Epidermal melanocyte (primary cell): ENCODE measurements around the gene CCND1.

Experiments used
- DNase-seq: peaks from one replicate; pipeline ENCODE4 v3.0.0; 2011; ENCODE audit warnings: low spot score; ENCODE audit not compliant: insufficient read length

The CCND1 gene

GRCh38 chr11:69664901-69665300, 23.9 kb downstream of the CCND1 start:
- no peak for DNase-seq

- no peak for DNase-seq
Observed at GRCh38 chr11:69665669-69666068, 24.7 kb downstream of the CCND1 start.

- DNase-seq, result no peak
Observed at GRCh38 chr11:69666261-69666660, 25.3 kb downstream of the CCND1 start.

- DNase-seq, result no peak
Observed at GRCh38 chr11:69666752-69667536, 26.0 kb downstream of the CCND1 start.

GRCh38 chr11:69667619-69668604, 27.0 kb downstream of the CCND1 start:
- DNase-seq, result peak; percentile 11

GRCh38 chr11:69669486-69669885, 28.5 kb downstream of the CCND1 start:
- DNase-seq, result no peak

GRCh38 chr11:69670158-69670845, 29.3 kb downstream of the CCND1 start:
- peak; percentile 95 for DNase-seq

GRCh38 chr11:69671734-69672465, 30.9 kb downstream of the CCND1 start:
- DNase-seq, result no peak

GRCh38 chr11:69674267-69674885, 33.4 kb downstream of the CCND1 start:
- peak; percentile 17 for DNase-seq

- DNase-seq, result peak; percentile 93
Observed at GRCh38 chr11:69674886-69675714, 34.1 kb downstream of the CCND1 start, which contains the start of gene LTO1. Gene LTO1 (minus strand): TSS chr11:69675353. CDS start chr11:69675239, 114 bp downstream.

GRCh38 chr11:69677749-69678148, 36.8 kb downstream of the CCND1 start:
- no peak for DNase-seq

GRCh38 chr11:69680688-69681087, 39.7 kb downstream of the CCND1 start:
- no peak for DNase-seq

- no peak for DNase-seq
Observed at GRCh38 chr11:69682221-69682620, 41.3 kb downstream of the CCND1 start.

- no peak for DNase-seq
Observed at GRCh38 chr11:69682681-69683326, 41.8 kb downstream of the CCND1 start.

- DNase-seq, result no peak
Observed at GRCh38 chr11:69683764-69684333, 42.9 kb downstream of the CCND1 start.

GRCh38 chr11:69684651-69685050, 43.7 kb downstream of the CCND1 start:
- no peak for DNase-seq

GRCh38 chr11:69685348-69685747, 44.4 kb downstream of the CCND1 start:
- no peak for DNase-seq

- DNase-seq, result no peak
Observed at GRCh38 chr11:69686452-69686851, 45.5 kb downstream of the CCND1 start.

GRCh38 chr11:69686856-69687255, 45.9 kb downstream of the CCND1 start:
- no peak for DNase-seq
